HEK293 (cell line): ENCODE measurements around the gene FAM181A.

Experiments used
- CTCF ChIA-PET: fragments of 350-600 bp; formaldehyde crosslinking; extraction: SDS; loops from one replicate; lab custom pipeline; 2021; ENCODE audit warnings: antibody characterized with exemption; lab: Yijun Ruan, JAX
- POLR2A ChIA-PET: fragments of 300-600 bp; formaldehyde crosslinking; extraction: SDS; loops from one replicate; lab custom pipeline; 2020; ENCODE audit warnings: antibody characterized with exemption, inconsistent platforms; lab: Yijun Ruan, JAX
- H3K27ac ChIP-seq: fragments of 200-500 bp; sonication (Bioruptor generic); 2 replicates; pipeline ENCODE4 v1.5.1; 2014; ENCODE audit warnings: low read depth, low read length, control low read depth, inconsistent platforms; ENCODE audit errors: extremely low read depth
- H3K36me3 ChIP-seq, 2 experiments: fragments of 200-500 bp in 1 of 2; sonication (Bioruptor generic) in 1 of 2; 1 replicate in 1 of 2; 2 replicates in 1 of 2; pipeline ENCODE4 v1.5.1; 2014 to 2017; ENCODE audit warnings: inconsistent platforms in 2 of 2, low read length in 2 of 2; ENCODE audit not compliant: control insufficient read depth in 2 of 2, insufficient read depth in 1 of 2
- H3K4me1 ChIP-seq: fragments of 200-500 bp; sonication (Bioruptor generic); 2 replicates; pipeline ENCODE4 v1.5.1; 2014; ENCODE audit warnings: mild to moderate bottlenecking, low read length, inconsistent platforms; ENCODE audit not compliant: control insufficient read depth, insufficient read depth
- H3K4me3 ChIP-seq: 2 replicates; pipeline ENCODE4 v1.5.1; 2011; ENCODE audit warnings: low read depth, mild to moderate bottlenecking, control low read depth, low read length, moderate library complexity
- H3K9me3 ChIP-seq: fragments of 200-500 bp; sonication (Bioruptor generic); 2 replicates; pipeline ENCODE4 v1.5.1; 2014; ENCODE audit warnings: low read depth, low read length, inconsistent platforms; ENCODE audit not compliant: control insufficient read depth, insufficient read depth
- ATF2 ChIP-seq: fragments of 450-650 bp; formaldehyde crosslinking; IDR thresholded peaks from 2 replicates; pipeline ENCODE4 v1.5.1; 2016; ENCODE audit warnings: missing biosample characterization, missing genetic modification characterization, low read depth
- HIC1 ChIP-seq: fragments of 450-650 bp; formaldehyde crosslinking; IDR thresholded peaks from 2 replicates; pipeline ENCODE4 v1.5.1; 2016; ENCODE audit warnings: missing biosample characterization, missing genetic modification characterization
- PRDM1 ChIP-seq: fragments of 450-650 bp; formaldehyde crosslinking; IDR thresholded peaks from 2 replicates; pipeline ENCODE4; 2016; ENCODE audit warnings: missing biosample characterization, missing genetic modification characterization
- SCRT2 ChIP-seq: fragments of 450-650 bp; formaldehyde crosslinking; IDR thresholded peaks from 2 replicates; pipeline ENCODE4 v1.5.1; 2016; ENCODE audit warnings: missing biosample characterization, missing genetic modification characterization
- ZNF132 ChIP-seq: fragments of 450-650 bp; formaldehyde crosslinking; IDR thresholded peaks from 2 replicates; pipeline ENCODE4 v1.5.1; 2017; ENCODE audit warnings: missing biosample characterization, missing genetic modification characterization, borderline replicate concordance
- ZNF16 ChIP-seq: fragments of 450-650 bp; formaldehyde crosslinking; IDR thresholded peaks from 2 replicates; pipeline ENCODE4 v1.5.1; 2016; ENCODE audit warnings: low read depth, missing biosample characterization, missing genetic modification characterization
- ZNF202 ChIP-seq: fragments of 450-650 bp; formaldehyde crosslinking; IDR thresholded peaks from 2 replicates; pipeline ENCODE4 v1.5.1; 2016; ENCODE audit warnings: missing biosample characterization, missing genetic modification characterization, borderline replicate concordance
- ZNF366 ChIP-seq: fragments of 450-650 bp; formaldehyde crosslinking; conservative IDR thresholded peaks from 2 replicates; pipeline ENCODE4 v1.5.1; 2016; ENCODE audit warnings: missing biosample characterization, missing genetic modification characterization
- ZNF561 ChIP-seq: fragments of 450-650 bp; IDR thresholded peaks from 2 replicates; pipeline ENCODE4 v1.5.1; 2018; ENCODE audit warnings: missing biosample characterization, missing genetic modification characterization, borderline replicate concordance
- ZNF660 ChIP-seq: fragments of 450-650 bp; IDR thresholded peaks from 2 replicates; pipeline ENCODE4 v1.5.1; 2018; ENCODE audit warnings: missing biosample characterization, mild to moderate bottlenecking, missing genetic modification characterization
- ZSCAN16 ChIP-seq: fragments of 450-650 bp; formaldehyde crosslinking; IDR thresholded peaks from 2 replicates; pipeline ENCODE4 v1.5.1; 2016; ENCODE audit warnings: missing biosample characterization, missing genetic modification characterization
- TF ChIP-seq, protein P1 (sequence below): fragments of 450-650 bp; formaldehyde crosslinking; conservative IDR thresholded peaks from 2 replicates; pipeline ENCODE4 v1.5.1; 2016; ENCODE audit warnings: low read depth, missing biosample characterization, missing genetic modification characterization

FAM181A gene

DNA sequence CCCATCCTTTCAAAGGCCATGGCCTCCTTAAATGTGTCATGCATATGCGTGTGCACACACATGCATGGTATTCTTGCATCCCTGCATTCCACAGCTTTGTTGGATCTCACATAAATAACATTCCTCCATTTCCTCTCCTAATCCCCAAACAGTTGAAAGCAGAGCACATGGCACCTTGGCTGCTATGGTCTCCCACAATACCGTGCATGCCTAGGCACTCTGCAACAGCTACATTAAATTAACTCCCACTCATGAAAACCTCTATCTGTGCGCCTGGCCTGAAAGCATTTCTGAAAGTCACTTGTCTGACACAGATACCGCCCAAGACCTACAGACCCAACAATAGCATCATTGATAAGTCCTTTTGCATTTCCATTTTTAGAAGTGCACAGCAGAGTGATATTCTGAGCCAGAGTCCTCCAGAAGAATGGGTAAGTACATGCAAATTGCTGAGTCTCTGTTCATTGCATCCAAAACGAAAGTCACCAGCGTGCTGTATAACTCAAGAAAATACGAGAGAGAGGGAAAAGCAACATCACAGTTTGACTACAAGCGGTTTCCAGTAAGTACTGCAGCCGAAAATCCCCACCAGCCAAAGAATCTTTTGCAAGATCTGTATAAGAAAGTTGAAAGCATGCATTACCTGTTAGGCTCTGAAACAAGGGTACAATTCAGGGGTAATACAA lies 48.8 kb downstream of the FAM181A start (continued):
- TF ChIP-seq, protein P1, sequence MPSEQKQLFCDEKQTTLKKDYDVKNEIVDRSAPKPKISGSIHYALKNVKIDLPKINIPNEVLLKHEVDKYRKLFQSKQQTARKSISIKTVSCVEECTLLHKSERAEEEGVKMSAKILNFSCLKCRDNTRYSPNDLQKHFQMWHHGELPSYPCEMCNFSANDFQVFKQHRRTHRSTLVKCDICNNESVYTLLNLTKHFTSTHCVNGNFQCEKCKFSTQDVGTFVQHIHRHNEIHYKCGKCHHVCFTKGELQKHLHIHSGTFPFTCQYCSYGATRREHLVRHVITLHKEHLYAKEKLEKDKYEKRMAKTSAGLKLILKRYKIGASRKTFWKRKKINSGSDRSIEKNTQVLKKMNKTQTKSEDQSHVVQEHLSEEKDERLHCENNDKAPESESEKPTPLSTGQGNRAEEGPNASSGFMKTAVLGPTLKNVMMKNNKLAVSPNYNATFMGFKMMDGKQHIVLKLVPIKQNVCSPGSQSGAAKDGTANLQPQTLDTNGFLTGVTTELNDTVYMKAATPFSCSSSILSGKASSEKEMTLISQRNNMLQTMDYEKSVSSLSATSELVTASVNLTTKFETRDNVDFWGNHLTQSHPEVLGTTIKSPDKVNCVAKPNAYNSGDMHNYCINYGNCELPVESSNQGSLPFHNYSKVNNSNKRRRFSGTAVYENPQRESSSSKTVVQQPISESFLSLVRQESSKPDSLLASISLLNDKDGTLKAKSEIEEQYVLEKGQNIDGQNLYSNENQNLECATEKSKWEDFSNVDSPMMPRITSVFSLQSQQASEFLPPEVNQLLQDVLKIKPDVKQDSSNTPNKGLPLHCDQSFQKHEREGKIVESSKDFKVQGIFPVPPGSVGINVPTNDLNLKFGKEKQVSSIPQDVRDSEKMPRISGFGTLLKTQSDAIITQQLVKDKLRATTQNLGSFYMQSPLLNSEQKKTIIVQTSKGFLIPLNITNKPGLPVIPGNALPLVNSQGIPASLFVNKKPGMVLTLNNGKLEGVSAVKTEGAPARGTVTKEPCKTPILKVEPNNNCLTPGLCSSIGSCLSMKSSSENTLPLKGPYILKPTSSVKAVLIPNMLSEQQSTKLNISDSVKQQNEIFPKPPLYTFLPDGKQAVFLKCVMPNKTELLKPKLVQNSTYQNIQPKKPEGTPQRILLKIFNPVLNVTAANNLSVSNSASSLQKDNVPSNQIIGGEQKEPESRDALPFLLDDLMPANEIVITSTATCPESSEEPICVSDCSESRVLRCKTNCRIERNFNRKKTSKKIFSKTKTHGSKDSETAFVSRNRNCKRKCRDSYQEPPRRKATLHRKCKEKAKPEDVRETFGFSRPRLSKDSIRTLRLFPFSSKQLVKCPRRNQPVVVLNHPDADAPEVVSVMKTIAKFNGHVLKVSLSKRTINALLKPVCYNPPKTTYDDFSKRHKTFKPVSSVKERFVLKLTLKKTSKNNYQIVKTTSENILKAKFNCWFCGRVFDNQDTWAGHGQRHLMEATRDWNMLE: no peak

DNA sequence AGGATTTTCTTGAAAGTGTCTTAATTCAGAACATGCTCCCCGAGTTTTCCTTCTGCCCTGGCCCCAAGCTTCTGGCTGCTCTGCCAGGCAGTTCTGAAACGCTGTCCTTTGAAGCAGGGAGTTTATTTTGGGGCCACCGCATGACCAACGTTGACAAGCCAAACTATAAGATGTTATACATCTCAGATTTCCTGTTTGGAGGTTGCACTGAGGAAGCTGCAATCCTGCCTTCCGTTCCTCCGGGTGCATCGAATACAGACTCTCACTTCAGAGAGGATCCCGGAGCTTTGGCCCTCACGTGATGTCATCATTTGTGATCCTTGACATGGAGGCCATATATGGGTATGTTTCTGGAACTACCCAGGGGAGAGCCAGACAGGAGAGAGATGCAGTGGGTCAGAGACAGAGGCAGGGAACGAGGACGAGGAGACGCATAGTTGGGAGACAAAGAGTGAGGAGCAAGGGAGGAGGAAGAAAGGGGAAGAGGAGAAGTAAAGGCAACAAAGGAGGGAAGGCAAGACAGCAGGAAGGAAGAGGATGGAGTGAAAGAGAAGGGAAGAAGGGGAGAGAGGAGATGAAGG lies 49.4 kb downstream of the FAM181A start, which contains the start of gene ASB2:
TSS of gene ASB2 (minus strand) at position 94 of the 581 bp plus-strand sequence. CDS start 12,031 bp downstream, outside the sequence.
- no peaks in the 10 kb centered on the region for H3K9me3 ChIP-seq
- H3K4me1 ChIP-seq: no peaks in the 10 kb centered on the region
- no peak within 1 kb of the TSS for H3K27ac ChIP-seq
- no peak within 1 kb of the TSS for H3K4me3 ChIP-seq
- H3K36me3 ChIP-seq: no peaks in the 10 kb centered on the region
- POLR2A ChIA-PET: no interaction called here
- TF ChIP-seq ZNF132 (no peak), ATF2 (0 out of 2 replicates have a peak, but pooled peaks have one; percentile 67)
- CTCF ChIA-PET: interaction anchor here (0.7 to 1.2 kb wide), 2 partner anchors 17 to 37 kb away, joined by 3 to 4 read pairs; no protein-coding TSS in a partner anchor

DNA sequence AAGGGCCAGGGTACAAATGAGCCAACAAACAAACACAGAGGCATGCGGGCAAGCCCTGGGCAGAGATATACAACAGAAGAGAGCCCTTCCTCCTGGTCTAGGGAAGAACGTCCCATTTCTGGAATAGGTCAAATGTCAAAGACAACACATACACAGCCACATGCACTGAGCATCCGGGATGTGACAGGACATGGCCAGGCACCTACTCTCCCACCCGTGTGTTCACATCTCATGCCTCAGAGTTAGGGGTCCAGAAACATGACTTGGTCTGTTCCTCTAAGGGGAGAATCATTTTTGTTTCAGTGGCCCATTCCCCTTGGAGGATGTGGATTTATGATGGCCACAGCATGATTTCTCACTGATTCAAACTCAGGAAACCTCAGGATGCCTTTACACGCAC lies 50.0 kb downstream of the FAM181A start:
- CTCF ChIA-PET: interaction anchor here (0.7 to 1.2 kb wide), 2 partner anchors 17 to 37 kb away, joined by 3 to 4 read pairs; no protein-coding TSS in a partner anchor
- POLR2A ChIA-PET: no interaction called here
- no peaks in the 10 kb centered on the region for H3K4me1 ChIP-seq
- H3K36me3 ChIP-seq: no peaks in the 10 kb centered on the region
- no peak for TF ChIP-seq ZNF366 (tag by site-specific recombination)
- TF ChIP-seq ZNF561 (tag by site-specific recombination): no peak
- no peak for TF ChIP-seq HIC1 (tag by site-specific recombination)
- no peak for TF ChIP-seq ZNF202
- no peak for TF ChIP-seq ZNF660 (tag by site-specific recombination)
- TF ChIP-seq ZNF16 (tag by site-specific recombination): no peak
- TF ChIP-seq ZSCAN16 (tag by site-specific recombination): no peak
- TF ChIP-seq SCRT2 (tag by site-specific recombination): no peak
- TF ChIP-seq PRDM1 (tag by site-specific recombination): no peak
- TF ChIP-seq, all 188 proteins: peak for 0
- Histone ChIP-seq H3K9me3 (no peaks in the 10 kb centered on the region), H3K27ac (no peak overlapping the region), H3K4me3 (no peak overlapping the region)
